GM12878 (cell line): Measurements from ENCODE around the gene DISC1. TPM values are rescaled to one million over a fixed set of nuclear protein-coding genes. Genes with fewer than 3 reads are reported as not detected.
"Not testable (repeated sequence)": the region's sequence is repeated elsewhere in the genome, so short reads cannot be mapped to it uniquely, and the experiment has no call there.

Source experiments
- ATAC-seq: fragments of 200-7000 bp; cut with Tn5 transposase; 3 replicates; pipeline ENCODE4 v1.9.1; 2020; ENCODE audit warnings: mild to moderate bottlenecking, moderate library complexity
- BruUV-seq: library from RNA; stranded (reverse); fragments of 400-500 nt; replicated peaks from 2 replicates; lab custom pipeline; 2021; lab: Mats Ljungman, UMichigan
- CTCF ChIA-PET: fragments of 300-600 bp; sonication (Branson Sonifier 250); formaldehyde crosslinking; extraction: SDS; loops from one replicate; lab custom pipeline; 2021; ENCODE audit warnings: inconsistent platforms; lab: Yijun Ruan, JAX
- POLR2A ChIA-PET: fragments of 350-600 bp; formaldehyde crosslinking; extraction: SDS; loops from one replicate; lab custom pipeline; 2021; ENCODE audit warnings: inconsistent platforms; lab: Charles Lee
- RAD21 ChIA-PET: fragments of 300-600 bp; sonication (Branson Sonifier 250); formaldehyde crosslinking; loops from one replicate; lab custom pipeline; 2023; ENCODE audit warnings: antibody characterized with exemption; ENCODE audit not compliant: unreplicated experiment; lab: Charles Lee
- SMC1A ChIA-PET: fragments of 300-600 bp; sonication (Branson Sonifier 250); formaldehyde crosslinking; loops from one replicate; lab custom pipeline; 2023; ENCODE audit not compliant: unreplicated experiment, uncharacterized antibody; lab: Charles Lee
- DNase-seq: peaks from one replicate; pipeline ENCODE4 v3.0.0-alpha.2; 2011; ENCODE audit warnings: low read depth, low spot score
- FAIRE-seq: peaks from 3 replicates; lab custom pipeline; 2011; peaks lifted over from hg19 to GRCh38; lab: Jason Lieb, UNC
- H2AFZ ChIP-seq: 2 replicates; pipeline ENCODE4 v1.6.0; 2011; ENCODE audit warnings: low read depth, low read length, control low read depth; ENCODE audit not compliant: control insufficient read depth
- H3K27ac ChIP-seq: 2 replicates; pipeline ENCODE4 v1.5.1; 2011; ENCODE audit warnings: control low read depth; ENCODE audit not compliant: control insufficient read depth, insufficient read depth
- H3K27me3 ChIP-seq, 2 experiments: replicated peaks in 1 of 2; 2 replicates each; pipeline versions ENCODE4 v1.6.0 to v1.6.1; 2011; ENCODE audit warnings: low read length in 1 of 2; ENCODE audit not compliant: control insufficient read depth in 2 of 2, insufficient read depth in 2 of 2
- H3K36me3 ChIP-seq, 2 experiments: 2 replicates each; pipeline ENCODE4 v1.5.1; 2011; ENCODE audit warnings: low read length in 1 of 2; ENCODE audit not compliant: control insufficient read depth in 2 of 2, insufficient read depth in 2 of 2
- H3K4me1 ChIP-seq: 2 replicates; pipeline ENCODE4 v1.6.1; 2011; ENCODE audit warnings: mild to moderate bottlenecking, low read length, moderate library complexity, mixed read lengths; ENCODE audit not compliant: control insufficient read depth, insufficient read depth
- H3K4me2 ChIP-seq: 2 replicates; pipeline ENCODE4 v1.6.0; 2011; ENCODE audit warnings: control low read depth; ENCODE audit not compliant: control insufficient read depth, insufficient read depth
- H3K4me3 ChIP-seq: fragments of 200-600 bp; sonication (generic); 2 replicates; pipeline ENCODE4 v1.5.1; 2016
- H3K79me2 ChIP-seq: 2 replicates; pipeline ENCODE4 v1.6.0; 2011; ENCODE audit warnings: low read length; ENCODE audit not compliant: control insufficient read depth, insufficient read depth
- H3K9ac ChIP-seq: 2 replicates; pipeline ENCODE4 v1.8.0; 2011; ENCODE audit warnings: low read length, control low read depth, mixed read lengths; ENCODE audit not compliant: control insufficient read depth, insufficient read depth
- H3K9me3 ChIP-seq: replicated peaks from 3 replicates; pipeline ENCODE4 v1.5.1; 2011; ENCODE audit warnings: mild to moderate bottlenecking, low read length; ENCODE audit not compliant: control insufficient read depth, insufficient read depth
- H4K20me1 ChIP-seq: 2 replicates; pipeline ENCODE4 v1.6.0; 2011; ENCODE audit not compliant: control insufficient read depth, insufficient read depth
- ATF3 ChIP-seq: IDR thresholded peaks from 2 replicates; pipeline ENCODE4 v1.6.1; 2011; ENCODE audit warnings: low read depth, mild to moderate bottlenecking, low read length, moderate library complexity, borderline replicate concordance; ENCODE audit errors: extremely low read depth
- BCL3 ChIP-seq: IDR thresholded peaks from 2 replicates; pipeline ENCODE4 v1.6.1; 2011; ENCODE audit warnings: borderline replicate concordance, low read depth, mild to moderate bottlenecking, moderate library complexity, low read length; ENCODE audit not compliant: insufficient read depth, poor library complexity, severe bottlenecking
- BMI1 ChIP-seq: fragments of 450-650 bp; IDR thresholded peaks from 2 replicates; pipeline ENCODE4 v1.6.1; 2016; ENCODE audit warnings: mild to moderate bottlenecking, moderate library complexity, borderline replicate concordance
- CBFB ChIP-seq: IDR thresholded peaks from 2 replicates; pipeline ENCODE4 v1.6.1; 2016; ENCODE audit warnings: antibody characterized with exemption, low read depth
- CBX5 ChIP-seq: sonication (generic); IDR thresholded peaks from 2 replicates; pipeline ENCODE4 v1.6.1; 2016; ENCODE audit warnings: low read depth, moderate library complexity, mild to moderate bottlenecking, inconsistent platforms
- ETV6 ChIP-seq, 2 experiments: fragments of 450-650 bp in 1 of 2; IDR thresholded peaks in 1 of 2; conservative IDR thresholded peaks in 1 of 2; 2 replicates each; pipeline ENCODE4 v1.6.1; 2014; ENCODE audit warnings: antibody characterized with exemption in 1 of 2, borderline replicate concordance in 1 of 2, low read depth in 1 of 2, mild to moderate bottlenecking in 1 of 2, moderate library complexity in 1 of 2
- FOS ChIP-seq: IDR thresholded peaks from 3 replicates; pipeline ENCODE4 v1.6.1; 2011; ENCODE audit warnings: borderline replicate concordance; ENCODE audit not compliant: insufficient read length; ENCODE audit errors: extremely low read depth
- JUNB ChIP-seq: IDR thresholded peaks from 2 replicates; pipeline ENCODE4 v1.6.1; 2016; ENCODE audit warnings: antibody characterized with exemption, mild to moderate bottlenecking
- JUND ChIP-seq: IDR thresholded peaks from 2 replicates; pipeline ENCODE4 v1.6.1; 2012; ENCODE audit warnings: low read depth, mild to moderate bottlenecking, low read length, improper control_type of control experiment, moderate library complexity
- KAT2A ChIP-seq: conservative IDR thresholded peaks from 2 replicates; pipeline ENCODE4 v1.6.1; 2011; ENCODE audit warnings: low read depth, low read length; ENCODE audit not compliant: control insufficient read depth
- MTA2 ChIP-seq: fragments of 450-650 bp; IDR thresholded peaks from 2 replicates; pipeline ENCODE4 v1.6.1; 2016; ENCODE audit warnings: low read depth, mild to moderate bottlenecking, moderate library complexity
- MYC ChIP-seq: IDR thresholded peaks from 2 replicates; pipeline ENCODE4 v1.6.1; 2011; ENCODE audit warnings: mild to moderate bottlenecking, low read length, moderate library complexity, inconsistent platforms; ENCODE audit not compliant: insufficient read depth, insufficient replicate concordance, insufficient read length, severe bottlenecking
- RAD21 ChIP-seq: IDR thresholded peaks from 2 replicates; pipeline ENCODE4 v1.6.1; 2011; ENCODE audit warnings: mild to moderate bottlenecking, low read depth, low read length, moderate library complexity; ENCODE audit not compliant: insufficient read depth
- RCOR1 ChIP-seq: conservative IDR thresholded peaks from 2 replicates; pipeline ENCODE4 v1.6.1; 2012; ENCODE audit warnings: low read depth, low read length, improper control_type of control experiment
- SP1 ChIP-seq: IDR thresholded peaks from one replicate; pipeline ENCODE4 v1.6.1; 2011; ENCODE audit warnings: low read depth, low read length
- STAT3 ChIP-seq: IDR thresholded peaks from 2 replicates; pipeline ENCODE4 v1.6.1; 2011; ENCODE audit warnings: low read depth, low read length, improper control_type of control experiment
- ZBTB33 ChIP-seq: fragments of 450-650 bp; IDR thresholded peaks from 2 replicates; pipeline ENCODE4 v1.6.1; 2017; ENCODE audit warnings: mild to moderate bottlenecking
- WGBS: methylation state at CpG from one replicate; pipeline ENCODE4 v1.1.6; 2016; ENCODE audit warnings: low lambda C conversion rate; ENCODE audit not compliant: insufficient replicate concordance, insufficient coverage; ENCODE audit errors: missing lambda C conversion rate; 5-methylcytosine and 5-hydroxymethylcytosine counted together
- in situ Hi-C: fragments of 300-500 bp; cut with MboI; formaldehyde crosslinking; loops from 9 replicates; pipeline ENCODE4 v1.14.3; 2018; ENCODE audit warnings: mixed read lengths
- intact Hi-C: fragments of 100-400 bp; cut with micrococcal nuclease; formaldehyde crosslinking; loops from one replicate; pipeline ENCODE4 v1.14.2; 2022; ENCODE audit not compliant: unreplicated experiment
- polyA plus RNA-seq, 11 experiments: library from polyadenylated mRNA; depleted of rRNA in 4 of 11; unstranded in 6 of 11; stranded (reverse) in 5 of 11; fragments of >200 nt; fragmentation: Nextera tagmentation in 4 of 11; fragmentation: Illumina TruSeq in 1 of 11; extraction: Ambion mirVana in 4 of 11; extraction: Trizol in 1 of 11; gene quantifications; 1 replicate in 1 of 11; 2 replicates in 10 of 11; pipeline versions ENCODE4 v1.2.1 to v1.2.3, GENCODE V29; 2011 to 2016; ENCODE audit warnings: inconsistent platforms in 2 of 11, missing spikeins in 2 of 11, low read depth in 1 of 11
- total RNA-seq, 4 experiments: library from RNA; depleted of rRNA in 3 of 4; stranded (reverse); fragments of >200 nt in 3 of 4; fragmentation: Illumina TruSeq in 1 of 4; extraction: Trizol in 1 of 4; gene quantifications; 2 replicates each; pipeline versions ENCODE4 v1.2.1 to v1.2.3, GENCODE V29; 2013 to 2021

The DISC1 gene
- total and polyA plus RNA-seq, 10 of the 15 experiments (the other 5 are each of a cell fraction or from before 2014, with no cell fraction given): 0.05 to 0.72 (median 0.19) TPM; not detected in 1

GRCh38 chr1:231969076-231969475 is 342.5 kb downstream of the DISC1 start:
- Histone ChIP-seq H3K4me2 (no peak overlapping the region), H3K4me3 (no peak overlapping the region), H3K27me3 (no peaks in the 10 kb centered on the region), H2AFZ (no peak overlapping the region), H3K9me3 (no peaks in the 10 kb centered on the region), H3K9ac (no peak overlapping the region), H3K4me1 (no peaks in the 10 kb centered on the region), H3K27ac (no peak overlapping the region), H4K20me1 (no peaks in the 10 kb centered on the region), H3K79me2 (no peaks in the 10 kb centered on the region), H3K36me3 (no peaks in the 10 kb centered on the region)
- TF ChIP-seq CBX5 (no peak), STAT3 (no peak), ETV6 (conservative IDR thresholded peaks at IDR 0.05 in 1 of 2, IDR thresholded peaks at IDR 0.05 in 1 of 2; ENCODE audit: borderline replicate concordance in 1 of 2, low read depth in 1 of 2) (no peak), MYC (no peak), BCL3 (no peak), ATF3 (no peak), RCOR1 (no peak), BMI1 (no peak), KAT2A (no peak), CBFB (no peak), FOS (no peak), RAD21 (no peak), JUNB (no peak), SP1 (no peak), MTA2 (no peak), JUND (no peak), ZBTB33 (no peak)
- intact Hi-C loops: no loop called here
- ChIA-PET POLR2A (no interaction called here), RAD21 (no interaction called here), SMC1A (no interaction called here), CTCF (interaction anchor here (0.6 kb wide), 1 partner anchor 56 kb away, joined by 3 read pairs; no protein-coding TSS in a partner anchor)
- no CpG with 5 or more reads among the region's 1 CpG for WGBS
- BruUV-seq: no TSS peak
- in situ Hi-C loops: no loop called here
- ATAC-seq (no peak), FAIRE-seq (no peak), DNase-seq (no peak)

GRCh38 chr1:231969761-231970160 is 343.2 kb downstream of the DISC1 start:
- H3K27me3 ChIP-seq, BruUV-seq, intact Hi-C loops, ATAC-seq, H3K4me3 ChIP-seq, in situ Hi-C loops, DNase-seq, H3K79me2 ChIP-seq, H3K27ac ChIP-seq, H3K4me1 ChIP-seq, RAD21 ChIA-PET, H3K9ac ChIP-seq, POLR2A ChIA-PET, H3K4me2 ChIP-seq, H3K9me3 ChIP-seq, SMC1A ChIA-PET, CTCF ChIA-PET, H2AFZ ChIP-seq, H3K36me3 ChIP-seq, H4K20me1 ChIP-seq, FAIRE-seq: not testable (repeated sequence)
- 62% methylated on average over 4 of the region's 5 CpGs for WGBS
